ENCODE data around the gene ELMOD3.
A peak's percentile ranks its signal among the peaks of the same experiment; 100 is the strongest.

The ELMOD3 gene

GRCh38 chr2:85420536-85421259, 66.1 kb downstream of the ELMOD3 start:
- H3K27ac ChIP-seq = peak overlapping the region; percentile 95
- no peak for TF ChIP-seq ZFX (IDR thresholded peaks at IDR 0.05)
- TF ChIP-seq CTCF (conservative IDR thresholded peaks at IDR 0.05) = peak; percentile 98

- TF ChIP-seq CTCF (conservative IDR thresholded peaks at IDR 0.05) = no peak
- TF ChIP-seq ZFX (IDR thresholded peaks at IDR 0.05) = peak; percentile 44; the same call in 1 of the 2 replicates
- peak overlapping the region; percentile 95 for H3K27ac ChIP-seq
Measured at GRCh38 chr2:85421260-85422071, 66.9 kb downstream of the ELMOD3 start.

GRCh38 chr2:85422072-85422457, 67.5 kb downstream of the ELMOD3 start:
- TF ChIP-seq ZFX (IDR thresholded peaks at IDR 0.05) = no peak
- TF ChIP-seq CTCF (conservative IDR thresholded peaks at IDR 0.05) = no peak
- H3K27ac ChIP-seq = peak overlapping the region; percentile 95

- TF ChIP-seq CTCF (conservative IDR thresholded peaks at IDR 0.05) (no peak), ZFX (IDR thresholded peaks at IDR 0.05) (no peak)
- H3K27ac ChIP-seq = no peak overlapping the region
Measured at GRCh38 chr2:85423525-85423924, 69.0 kb downstream of the ELMOD3 start.

GRCh38 chr2:85425588-85425987, 71.0 kb downstream of the ELMOD3 start:
- no peak overlapping the region for H3K27ac ChIP-seq
- TF ChIP-seq ZFX (IDR thresholded peaks at IDR 0.05) = no peak

GRCh38 chr2:85427300-85427835, 72.8 kb downstream of the ELMOD3 start:
- H3K27ac ChIP-seq = no peak overlapping the region

GRCh38 chr2:85428343-85428881, 73.8 kb downstream of the ELMOD3 start:
- no peak for TF ChIP-seq ZFX (IDR thresholded peaks at IDR 0.05)
- no peak for TF ChIP-seq CTCF (conservative IDR thresholded peaks at IDR 0.05)
- H3K27ac ChIP-seq = no peak overlapping the region

More at GRCh38 chr2:85427300-85427835, 72.8 kb downstream of the ELMOD3 start:
- no peak for TF ChIP-seq ZFX (IDR thresholded peaks at IDR 0.05)
- no peak for TF ChIP-seq CTCF (conservative IDR thresholded peaks at IDR 0.05)
